T47D (cell line): ENCODE measurements around the gene AGMO.

ENCODE experiments used
- DNase-seq, 2 experiments: peaks; one replicate each; pipeline versions ENCODE4 v3.0.0 to v3.0.0-alpha.2; 2011 to 2012; ENCODE audit warnings: low read depth in 1 of 2, low spot score in 1 of 2
- JUND ChIP-seq: IDR thresholded peaks from 2 replicates; pipeline ENCODE4 v1.6.1; 2012; ENCODE audit warnings: low read depth
- in situ Hi-C: cut with HindIII; loops from 2 replicates; pipeline ENCODE4 v1.10.0; 2016; ENCODE audit warnings: low sequenced_read_pairs, low pct_unique_long_range_greater_than_20kb

AGMO gene

DNA sequence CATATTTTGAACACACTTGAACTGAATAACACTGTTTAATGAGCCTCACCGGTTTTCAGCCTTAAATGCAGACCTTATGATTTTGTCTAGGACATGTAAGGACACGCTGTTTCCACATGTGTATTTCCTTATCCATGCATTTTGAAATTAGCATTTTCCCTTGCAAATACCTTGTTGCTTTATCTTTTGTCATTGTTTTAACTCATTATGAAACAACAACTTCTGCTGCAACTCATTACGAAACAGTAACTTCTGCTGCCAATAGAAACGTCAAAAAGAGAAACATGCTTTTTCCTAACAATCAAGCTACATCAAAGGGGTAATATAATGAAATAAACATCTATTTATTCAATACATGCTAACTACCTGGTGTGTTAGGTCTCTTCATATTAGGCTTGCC lies 322.0 kb downstream of the AGMO start:
- DNase-seq, result no peak
- in situ Hi-C loops, result no loop called here
- TF ChIP-seq JUND, result no peak

DNA sequence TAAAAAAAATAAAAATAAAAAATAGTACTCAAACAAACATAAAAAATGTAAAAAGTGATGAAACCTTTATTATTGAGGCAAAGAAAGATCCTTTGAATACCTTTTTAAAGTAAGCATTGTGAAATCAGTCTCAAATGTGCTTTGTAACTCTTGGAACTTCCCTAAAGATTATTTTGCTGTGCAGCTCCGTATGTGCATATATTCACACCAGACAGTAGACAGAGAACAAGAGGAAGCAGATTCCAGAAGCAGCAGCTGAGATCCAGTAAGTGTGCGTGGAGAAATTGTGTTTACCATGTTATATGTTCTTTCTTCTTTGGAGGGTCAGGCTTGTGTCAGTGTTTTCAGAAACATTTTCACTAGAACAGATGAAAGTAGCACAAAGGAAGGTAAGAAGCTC lies 324.9 kb downstream of the AGMO start:
- TF ChIP-seq JUND, result no peak
- no peak for DNase-seq
- in situ Hi-C loops, result no loop called here

DNA sequence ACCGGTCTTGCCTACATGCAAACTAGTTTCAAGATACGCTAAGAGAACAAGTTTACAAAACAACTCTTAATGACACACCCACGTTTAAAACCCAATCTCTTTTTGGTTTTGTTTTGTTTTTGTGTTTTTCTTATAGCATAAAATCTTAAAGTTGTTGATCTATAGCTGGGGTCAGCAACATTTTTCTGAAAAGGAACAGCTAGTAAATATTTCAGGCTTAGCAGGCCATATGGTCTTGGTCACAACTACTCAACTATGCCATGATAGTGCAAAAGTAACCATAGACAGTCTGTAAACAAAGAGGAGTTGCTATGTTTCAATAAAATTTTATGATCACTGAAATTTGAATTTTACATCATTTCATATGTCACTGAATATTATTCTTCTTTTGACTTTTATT lies 327.4 kb downstream of the AGMO start:
- no peak for TF ChIP-seq JUND
- DNase-seq, result no peak
- in situ Hi-C loops, result no loop called here

DNA sequence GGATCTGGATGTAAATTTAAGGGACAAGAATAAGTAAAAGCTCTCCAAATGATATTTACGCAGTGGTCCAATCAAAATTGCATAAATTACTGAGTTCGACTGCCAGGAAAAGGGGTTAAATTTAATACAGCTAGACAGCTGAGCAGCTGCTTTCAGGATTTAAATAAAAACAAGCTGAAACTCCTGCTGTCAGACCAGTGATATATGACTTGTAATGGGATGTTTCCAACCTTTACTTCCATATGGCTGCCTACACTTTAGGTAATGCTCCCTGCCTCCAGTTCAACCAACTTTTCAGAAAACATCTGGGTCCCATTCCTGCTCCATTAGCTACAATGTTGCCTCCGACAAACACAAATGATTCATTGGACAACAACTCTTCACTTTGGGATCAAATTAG lies 333.0 kb downstream of the AGMO start:
- in situ Hi-C loops, result no loop called here
- TF ChIP-seq JUND, result no peak
- DNase-seq, result no peak

DNA sequence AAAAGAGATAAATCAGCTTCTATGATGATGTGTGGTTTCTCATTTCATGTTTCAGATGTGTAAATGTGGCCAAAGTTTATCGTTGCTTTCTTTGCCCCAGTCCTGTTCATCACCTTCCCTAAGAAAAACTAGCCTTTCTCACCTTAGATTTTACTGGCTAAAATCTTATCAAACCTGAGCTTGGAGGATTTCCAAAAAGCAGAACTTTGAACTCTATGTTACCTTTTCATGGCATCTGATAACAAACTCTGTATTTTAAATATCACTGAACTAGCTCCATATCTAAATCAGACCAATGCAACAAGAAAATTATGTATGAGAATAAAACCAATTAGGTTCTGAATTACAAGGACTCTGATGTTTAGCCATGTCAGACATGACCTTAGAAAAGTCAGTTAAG lies 335.8 kb downstream of the AGMO start:
- no peak for TF ChIP-seq JUND
- no peak for DNase-seq
- in situ Hi-C loops, result no loop called here

DNA sequence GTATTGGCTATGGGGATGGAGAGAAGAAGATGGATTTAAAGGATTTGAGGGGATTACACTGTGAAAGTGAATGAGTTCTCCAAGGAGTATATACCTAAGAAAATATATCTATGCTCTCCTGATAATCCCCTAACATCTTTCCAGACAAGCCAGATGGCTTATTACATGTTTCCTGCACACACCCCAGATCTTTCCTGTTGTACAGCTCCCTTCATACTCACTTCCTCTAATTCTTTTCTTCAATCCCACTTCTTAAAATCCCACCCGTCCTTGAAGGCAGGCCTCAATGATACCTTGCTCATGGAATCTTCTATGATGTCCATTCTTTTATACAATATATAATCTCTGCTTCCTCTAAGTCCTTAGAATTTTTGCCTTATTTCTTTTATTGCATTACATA lies 342.1 kb downstream of the AGMO start:
- in situ Hi-C loops, result no loop called here
- no peak for DNase-seq
- TF ChIP-seq JUND, result no peak

DNA sequence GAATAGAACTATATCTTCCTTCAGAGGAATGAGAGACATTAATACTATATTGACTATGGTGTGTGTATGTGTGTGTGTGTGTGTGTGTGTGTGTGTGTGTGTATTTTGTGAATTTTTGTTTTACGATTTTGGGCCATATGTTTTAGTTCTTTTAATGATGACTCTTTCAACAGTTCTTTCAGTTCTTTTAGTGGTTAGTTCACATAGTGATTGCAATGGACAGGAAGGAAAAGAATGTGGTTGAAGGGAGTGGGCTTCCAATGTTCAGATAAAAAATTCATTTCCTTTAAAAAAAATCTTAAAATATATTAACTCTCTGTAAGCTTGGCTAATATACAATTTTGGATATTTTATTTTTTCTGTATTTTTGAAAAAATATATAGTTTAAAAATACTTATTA lies 343.6 kb downstream of the AGMO start:
- TF ChIP-seq JUND, result no peak
- DNase-seq, result no peak
- in situ Hi-C loops, result no loop called here

DNA sequence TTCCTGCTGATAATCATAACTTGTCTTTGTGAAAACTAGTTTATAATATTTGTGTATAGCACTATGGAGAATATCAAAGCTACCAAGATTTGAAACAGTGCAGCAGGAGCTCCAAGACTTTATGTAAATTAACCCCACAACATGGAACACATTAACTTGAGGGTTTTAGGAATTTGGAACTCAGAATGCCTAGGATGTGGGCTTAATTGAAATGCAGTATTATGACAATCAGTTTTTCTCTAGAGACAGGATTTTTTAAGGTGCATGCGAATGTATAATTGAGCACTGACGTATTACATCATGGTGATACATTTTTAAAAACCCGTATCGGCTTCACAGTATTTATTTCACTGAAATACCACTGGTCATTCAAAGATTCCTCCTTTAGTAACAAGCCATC lies 346.2 kb downstream of the AGMO start:
- in situ Hi-C loops, result no loop called here
- DNase-seq, result no peak
- no peak for TF ChIP-seq JUND

DNA sequence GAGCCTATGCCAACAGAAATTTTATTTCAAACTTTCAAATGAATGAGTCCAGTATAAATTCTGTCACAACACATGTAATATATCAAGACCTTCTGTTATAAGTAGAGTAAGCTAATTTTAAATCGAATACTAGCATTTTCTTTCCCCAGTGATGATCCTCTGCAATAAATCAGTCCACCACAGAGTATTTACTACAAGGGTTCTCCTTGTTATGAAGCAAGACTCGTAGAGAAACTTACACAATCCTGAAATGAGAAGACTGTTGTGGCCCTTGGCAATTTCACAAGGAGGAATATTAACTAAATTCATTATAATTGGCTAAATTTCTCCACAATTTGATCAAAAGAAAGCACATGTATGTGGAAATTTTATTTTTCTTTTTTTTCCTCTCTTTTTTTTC lies 346.8 kb downstream of the AGMO start:
- DNase-seq, result no peak
- in situ Hi-C loops, result no loop called here
- no peak for TF ChIP-seq JUND

DNA sequence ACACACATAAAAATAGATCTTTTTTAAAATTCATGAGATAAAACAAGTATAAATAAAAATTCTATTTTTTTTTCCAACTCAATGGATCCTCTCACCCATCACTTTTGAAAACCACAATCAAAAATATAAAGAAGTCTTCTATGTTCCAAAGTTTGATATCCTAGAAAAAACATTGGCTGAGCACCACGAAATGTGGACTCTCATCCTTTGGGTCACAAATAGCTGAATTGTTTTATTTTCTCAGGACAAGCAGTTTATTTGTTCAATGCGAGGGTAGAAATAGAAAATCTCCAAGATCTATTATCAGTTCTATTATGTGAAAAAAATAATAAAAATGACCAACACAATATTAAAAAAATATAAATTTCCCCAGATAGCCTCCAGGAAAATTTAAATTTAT lies 348.7 kb downstream of the AGMO start:
- in situ Hi-C loops, result no loop called here
- no peak for DNase-seq
- TF ChIP-seq JUND, result no peak

DNA sequence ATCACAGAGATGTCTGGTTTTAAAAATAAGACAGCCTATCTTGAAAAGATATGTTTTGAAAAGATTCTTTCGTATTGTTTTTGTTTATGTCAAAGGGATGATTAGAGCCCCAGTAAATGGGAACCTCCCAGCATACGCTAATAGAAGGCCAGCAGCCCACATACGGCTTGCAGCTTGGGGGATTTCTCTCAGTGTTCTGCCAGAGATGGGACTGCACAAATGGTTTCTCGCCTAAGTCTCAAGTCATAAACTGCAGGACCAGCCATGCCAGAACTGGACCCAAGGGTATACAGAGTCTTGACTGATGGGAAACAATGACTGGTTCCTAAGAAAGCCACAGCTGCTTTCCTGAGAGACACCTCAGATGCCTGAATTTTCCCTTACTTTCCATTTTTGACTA lies 352.4 kb downstream of the AGMO start:
- no peak for DNase-seq
- in situ Hi-C loops, result no loop called here
- no peak for TF ChIP-seq JUND

DNA sequence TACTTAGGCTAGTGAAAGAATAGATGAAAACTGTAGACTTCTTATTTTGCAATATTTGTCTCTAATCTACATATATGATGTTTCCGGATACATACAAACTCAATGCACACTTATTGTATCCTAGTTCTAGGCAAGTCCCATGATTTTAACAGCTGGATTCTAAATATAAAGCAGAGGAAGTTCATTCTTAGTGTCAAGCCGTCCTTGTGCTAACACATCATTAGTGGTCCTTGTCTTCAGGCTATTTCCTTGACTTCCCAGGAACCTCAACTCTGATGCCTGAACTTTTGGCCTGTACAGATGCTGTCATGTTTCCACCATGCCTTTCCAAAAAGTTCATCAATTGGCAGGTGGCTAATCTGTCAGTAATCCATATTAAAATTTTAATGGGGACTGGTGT lies 357.4 kb downstream of the AGMO start:
- DNase-seq, result no peak
- in situ Hi-C loops, result no loop called here
- TF ChIP-seq JUND, result no peak

DNA sequence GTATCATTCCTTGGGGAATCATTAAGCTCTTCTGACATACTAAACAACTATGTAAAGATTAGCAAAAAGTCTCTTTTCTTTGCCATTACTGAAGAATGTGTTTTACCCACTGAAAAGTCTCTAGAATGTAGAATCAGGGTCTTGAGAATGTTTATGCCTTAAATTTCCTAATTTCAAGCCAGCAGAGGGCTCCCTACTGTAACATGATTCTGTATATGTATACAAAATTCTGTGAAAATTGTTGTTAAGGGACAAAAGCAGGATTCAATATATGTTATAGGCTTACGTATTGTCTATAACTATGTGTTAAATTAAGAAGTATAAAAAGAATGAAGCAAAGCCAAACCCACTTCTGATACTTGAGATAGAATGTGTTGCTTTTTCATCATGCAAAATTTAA lies 362.3 kb downstream of the AGMO start:
- TF ChIP-seq JUND, result no peak
- in situ Hi-C loops, result no loop called here
- DNase-seq, result peak in 1 of 2 experiments; percentile 24

DNA sequence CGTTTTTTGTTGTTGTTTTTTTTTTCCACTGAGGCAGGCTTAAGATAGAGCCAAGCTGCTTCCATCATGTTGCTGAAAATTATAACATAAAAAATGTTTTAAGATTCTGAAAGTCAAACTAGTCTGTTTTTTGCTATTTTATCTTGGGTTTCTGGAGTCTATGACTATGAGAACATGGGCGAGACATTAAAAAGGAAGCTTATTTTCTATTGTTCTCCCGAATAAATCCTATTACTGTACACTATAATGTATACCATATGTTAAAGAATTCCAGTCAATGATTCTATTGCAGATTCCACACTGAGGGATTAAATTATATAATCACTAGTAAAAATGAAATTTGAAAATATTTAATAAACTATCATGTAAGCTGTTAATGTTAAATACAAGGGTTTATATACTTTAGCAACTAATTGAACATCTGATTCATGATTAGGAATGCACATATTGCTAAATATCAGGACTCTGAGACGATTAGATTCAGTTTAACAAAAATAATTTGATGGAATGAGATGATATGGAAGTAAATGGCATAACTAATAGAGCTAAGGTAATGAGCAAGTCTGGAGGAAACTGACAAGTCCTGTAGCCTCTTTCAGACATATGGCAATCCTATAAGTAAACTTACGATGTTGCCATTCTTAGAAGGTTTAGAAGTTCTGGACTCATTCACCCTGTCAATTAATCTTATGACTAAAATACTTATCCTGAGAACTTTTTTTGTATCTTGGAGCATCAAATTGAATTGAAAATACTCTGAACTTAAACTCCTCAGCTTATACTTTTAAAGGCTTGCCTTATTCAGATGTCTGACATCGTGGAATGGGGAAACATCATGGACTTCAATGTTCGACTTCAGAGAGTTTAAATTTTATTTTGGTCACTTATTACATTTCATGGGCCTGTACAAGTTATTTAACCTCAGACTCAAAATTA lies 364.5 kb downstream of the AGMO start:
- no peak for TF ChIP-seq JUND
- in situ Hi-C loops, result no loop called here
- DNase-seq, result no peak
